Glomerular visceral epithelial cell (primary cell): Measurements from ENCODE around the gene MPND.

Experiments used
- DNase-seq: peaks from one replicate; pipeline ENCODE4 v3.0.0-alpha.2; 2016; ENCODE audit errors: extremely low spot score

Gene MPND

DNA sequence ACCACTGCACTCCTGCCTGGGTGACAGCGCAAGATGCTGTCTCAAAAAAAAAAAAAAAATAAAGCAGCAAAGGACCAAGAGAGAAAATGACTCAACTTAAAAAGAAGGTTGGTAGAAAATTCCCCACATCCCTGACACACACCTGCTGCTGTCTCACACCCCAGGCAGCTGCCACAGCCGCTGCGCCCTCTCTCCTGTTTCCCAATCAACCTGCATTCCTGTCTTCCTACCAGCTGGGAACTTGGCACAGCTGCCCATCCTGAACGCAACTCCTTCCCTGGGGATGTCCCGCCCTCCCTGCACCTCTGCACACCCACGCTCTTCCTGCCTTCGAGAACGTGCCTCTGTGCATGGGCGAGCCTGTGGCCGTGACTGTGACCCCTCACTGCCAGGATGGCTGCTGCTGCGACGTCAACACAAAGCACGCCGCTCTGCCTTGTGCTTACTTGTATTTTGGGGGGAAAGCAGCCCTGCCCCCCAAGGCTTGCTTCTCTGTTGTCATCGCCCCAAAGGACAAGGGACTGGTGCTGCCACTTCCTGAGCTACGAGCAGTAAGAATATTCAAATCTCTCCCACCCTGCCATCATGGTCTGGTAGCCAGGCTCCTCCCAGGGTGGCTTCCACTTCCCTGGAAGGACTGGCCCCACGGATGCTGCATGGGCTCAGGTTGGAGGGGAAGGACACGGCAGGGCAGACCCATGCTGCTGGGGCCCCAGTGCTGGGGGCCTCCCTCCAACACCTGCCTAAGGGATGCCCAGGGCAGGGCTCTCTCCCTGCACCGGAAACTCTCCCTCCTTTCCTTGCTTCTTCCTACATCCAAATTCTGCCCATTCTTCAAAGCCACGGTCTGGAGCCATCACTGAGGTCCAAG lies 36.3 kb downstream of the MPND start:
- peak; percentile 96 for DNase-seq

DNA sequence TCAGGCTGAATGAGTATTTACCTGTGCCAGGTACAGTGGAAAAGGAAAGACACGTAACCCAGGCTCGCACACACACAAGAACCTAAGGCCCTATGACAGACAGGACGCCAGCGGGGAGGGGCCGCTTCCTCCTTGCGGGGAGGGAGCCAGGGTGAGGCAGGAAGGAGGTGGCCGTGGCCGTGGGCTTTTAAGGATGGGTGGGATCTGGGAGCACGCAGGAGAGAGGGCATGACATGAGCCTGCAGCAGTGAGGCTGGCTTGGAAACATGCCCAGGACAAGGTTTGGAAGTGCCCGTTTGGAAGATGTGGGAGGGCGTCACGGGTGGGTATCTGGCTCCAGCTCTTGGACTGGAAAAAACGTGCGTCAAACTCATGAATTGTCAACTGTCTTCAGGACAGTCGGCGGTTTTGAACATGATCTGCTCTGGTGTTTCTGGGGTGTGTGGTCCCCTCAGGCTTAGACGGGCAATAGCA lies 36.9 kb downstream of the MPND start:
- no peak for DNase-seq

DNA sequence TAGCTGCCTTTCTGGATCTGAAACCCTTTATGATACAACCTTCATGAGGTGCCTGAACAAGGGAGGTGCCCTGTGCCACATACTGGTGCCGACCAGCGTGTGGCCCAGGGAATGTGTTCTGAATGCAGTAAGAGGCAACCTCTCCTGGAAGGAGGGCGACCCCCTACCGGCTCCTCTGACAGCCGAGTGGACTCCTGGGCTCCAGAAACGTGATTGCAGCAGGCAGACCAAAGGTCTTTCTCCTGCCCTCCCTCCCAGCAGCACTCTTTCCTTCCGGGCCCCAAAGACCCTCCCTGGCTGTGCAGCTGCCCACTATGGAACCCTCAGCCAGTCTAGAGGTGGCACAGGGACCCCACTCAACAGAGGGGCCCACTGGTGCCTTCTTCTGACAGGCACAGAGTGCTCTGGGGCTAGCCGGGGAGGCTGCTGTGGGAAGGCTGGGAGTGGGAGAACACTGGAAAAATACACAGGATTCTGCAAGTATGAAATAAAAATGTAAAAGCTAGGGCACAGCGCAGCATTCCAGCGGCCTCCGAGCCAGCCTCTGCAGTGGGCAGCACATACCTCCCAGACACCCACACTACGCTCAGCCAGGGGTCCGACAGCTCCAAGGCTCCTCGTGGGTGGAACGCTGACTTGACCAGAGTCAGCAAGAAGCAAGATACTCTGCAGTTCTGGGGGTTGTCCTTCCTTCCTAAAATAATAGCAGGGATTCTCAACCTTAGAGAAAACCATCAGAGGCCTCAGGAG lies 42.1 kb downstream of the MPND start:
- no peak for DNase-seq

DNA sequence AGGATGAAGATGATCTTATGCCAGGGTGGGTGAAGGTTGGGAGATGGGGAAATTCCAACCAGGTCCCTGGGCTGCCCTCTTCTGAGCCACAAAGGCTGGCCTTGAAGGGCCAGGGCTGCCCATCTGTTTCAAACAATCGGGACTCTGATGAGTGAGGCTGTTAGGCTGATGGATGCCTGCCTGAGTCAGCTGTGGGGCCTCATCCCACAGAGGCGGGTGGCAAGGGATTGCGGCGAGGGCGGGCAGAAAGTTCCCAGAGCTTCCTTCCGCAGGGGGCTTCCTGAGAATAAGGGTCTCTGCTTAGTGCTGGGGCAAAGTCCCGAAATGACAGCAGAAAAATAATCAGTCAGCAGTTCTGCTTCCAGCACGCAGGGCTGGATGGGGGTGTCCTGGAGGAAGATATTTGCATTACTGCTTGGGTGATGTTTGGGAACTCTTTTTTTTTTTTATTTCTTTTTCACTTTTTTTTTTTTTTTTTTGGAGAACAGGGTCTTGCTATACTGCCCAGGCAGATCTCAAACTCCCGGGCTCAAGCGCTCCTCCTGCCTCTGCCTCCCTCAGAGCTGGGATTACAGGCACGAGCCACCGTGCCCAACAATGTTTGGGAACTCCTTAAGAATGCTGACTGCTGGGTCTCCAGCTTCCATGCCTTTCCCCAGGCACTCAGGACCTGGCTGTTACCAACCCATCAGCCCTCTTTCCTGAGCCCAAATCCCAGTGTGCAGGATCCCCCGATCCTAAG lies 42.9 kb downstream of the MPND start:
- DNase-seq = peak; percentile 45

DNA sequence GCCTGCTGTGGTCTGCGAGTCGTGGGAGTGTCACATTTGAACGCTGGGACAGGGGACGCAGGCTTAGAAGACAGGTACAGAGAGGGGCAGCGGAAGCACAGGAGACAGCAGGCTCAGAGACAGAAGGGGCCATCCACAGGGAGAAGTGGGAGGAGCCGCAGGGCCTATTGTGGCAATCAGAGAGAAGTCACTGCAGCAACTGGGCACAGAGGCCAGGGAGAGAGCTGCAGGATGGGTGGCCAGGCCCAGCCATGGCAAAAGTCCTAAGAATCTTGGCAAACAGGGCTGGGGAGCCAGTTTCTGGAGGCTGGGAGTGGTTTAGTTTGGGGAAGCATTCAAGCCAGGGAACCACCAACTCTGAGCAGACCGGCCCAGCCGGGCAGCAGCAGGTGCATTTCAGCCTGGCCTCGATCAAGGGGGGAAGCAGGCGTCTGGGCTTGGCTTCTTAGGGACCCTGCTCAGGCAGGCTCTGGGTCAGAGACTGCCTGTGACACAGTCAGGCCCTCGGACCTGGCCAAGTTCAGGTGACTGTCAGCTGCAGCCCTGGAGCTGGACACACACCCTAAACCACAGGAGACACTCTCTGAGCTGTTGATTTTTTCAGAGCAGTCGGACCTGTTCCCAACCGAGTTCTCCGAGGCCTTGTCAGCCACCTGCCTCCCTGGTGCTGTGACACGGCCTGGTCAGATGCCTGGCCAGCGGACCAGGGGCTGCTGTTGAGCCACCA lies 45.1 kb downstream of the MPND start:
- no peak for DNase-seq

DNA sequence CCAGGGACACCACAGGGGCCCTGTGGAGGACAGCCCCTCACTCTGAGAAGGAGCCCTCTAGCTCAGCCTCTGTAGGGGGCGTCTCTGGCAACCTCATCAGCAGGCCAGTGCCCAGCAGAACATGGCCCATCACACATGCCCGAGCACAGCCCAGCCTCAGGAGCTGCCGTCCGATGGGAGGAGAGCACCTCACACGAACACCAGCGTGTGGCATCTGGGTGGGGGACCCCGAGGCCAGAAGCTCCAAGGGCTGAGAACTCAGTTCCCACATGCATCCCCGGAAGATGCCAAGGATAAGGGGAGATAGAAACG lies 45.7 kb downstream of the MPND start:
- DNase-seq = no peak

DNA sequence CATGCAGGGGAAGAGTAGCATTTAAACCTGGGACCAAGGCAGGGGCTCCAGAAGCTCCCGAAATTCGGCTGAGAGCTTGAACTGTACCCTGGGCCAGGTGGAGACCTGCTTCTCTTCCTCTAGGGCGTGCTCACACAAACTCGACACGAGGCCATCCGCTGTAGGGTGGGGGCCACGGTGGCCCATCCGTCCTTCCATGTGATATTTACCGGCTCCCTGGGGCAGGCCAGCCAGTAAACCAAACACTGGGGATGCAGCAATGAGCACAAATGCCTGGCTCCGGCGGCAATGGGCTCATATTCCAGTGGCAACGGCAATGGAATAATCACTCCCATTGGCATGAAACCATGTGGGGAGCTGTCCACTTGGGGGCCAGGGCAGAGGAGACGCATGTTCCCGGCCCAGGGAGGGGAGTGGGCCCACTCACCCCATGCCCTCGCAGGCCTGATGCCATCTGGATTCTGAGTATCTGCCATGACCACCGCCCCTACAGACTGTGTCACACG lies 46.2 kb downstream of the MPND start:
- no peak for DNase-seq

DNA sequence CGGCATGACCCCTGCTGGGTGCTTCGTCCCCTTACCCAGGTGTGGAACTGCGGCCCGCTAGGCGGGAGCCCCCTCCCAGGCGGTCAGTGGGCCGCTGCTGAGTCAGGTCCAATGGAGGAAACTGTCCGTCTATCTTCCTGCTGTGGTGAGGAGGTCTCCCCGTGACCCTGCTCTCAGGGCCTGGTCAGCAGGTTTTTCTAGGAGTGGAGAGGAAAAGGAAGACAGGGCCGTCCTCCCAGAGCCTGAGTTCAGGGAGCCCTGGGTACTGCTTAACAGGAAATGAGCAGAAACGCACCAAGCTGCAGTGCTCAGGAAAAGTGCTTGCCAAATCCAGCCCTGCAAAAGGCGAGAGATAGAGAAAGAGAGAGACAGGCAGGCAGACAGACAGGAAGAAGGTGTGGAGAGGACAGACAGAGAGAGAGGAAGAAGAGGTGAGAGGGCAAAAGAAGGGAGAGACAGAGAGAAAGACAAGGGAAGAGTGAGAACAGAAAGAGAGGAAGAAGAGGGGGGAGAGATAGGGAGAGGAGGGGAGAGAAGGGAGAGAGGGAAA lies 46.7 kb downstream of the MPND start:
- no peak for DNase-seq

DNA sequence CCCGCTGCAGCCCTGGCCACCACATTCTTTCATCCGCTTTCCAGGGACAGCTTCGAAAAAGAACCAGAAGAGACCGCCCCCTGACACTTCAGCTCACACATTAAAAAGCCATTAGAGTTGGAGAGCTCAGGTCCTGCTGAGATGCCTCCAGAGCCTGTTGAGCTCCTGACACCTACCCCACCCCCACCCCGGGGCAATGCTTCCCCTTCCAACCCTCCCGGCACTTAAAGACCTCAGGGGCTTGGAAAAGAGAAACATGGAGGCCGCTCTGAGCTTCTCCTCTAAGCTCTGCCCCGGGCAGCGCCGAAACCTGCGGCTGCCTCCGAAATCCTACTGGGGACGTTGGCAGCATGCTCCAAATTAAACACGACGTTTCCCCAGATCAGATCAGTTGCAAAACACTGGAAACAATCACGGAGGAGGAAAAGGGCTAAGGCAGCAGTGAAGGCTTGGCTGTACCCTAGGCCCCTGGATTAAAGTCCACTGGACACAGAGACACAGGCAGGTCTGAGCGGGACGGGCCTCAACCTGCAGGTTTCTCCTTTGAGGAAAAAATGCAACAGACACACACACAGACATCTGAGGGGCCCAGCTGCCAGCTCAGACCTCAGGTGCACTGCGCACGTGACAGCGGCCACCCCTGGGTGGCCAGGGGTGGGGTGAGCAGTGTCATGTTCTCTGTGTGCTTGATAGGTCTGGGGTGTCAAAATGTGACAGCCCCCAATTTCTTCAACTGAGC lies 47.4 kb downstream of the MPND start:
- DNase-seq = no peak

DNA sequence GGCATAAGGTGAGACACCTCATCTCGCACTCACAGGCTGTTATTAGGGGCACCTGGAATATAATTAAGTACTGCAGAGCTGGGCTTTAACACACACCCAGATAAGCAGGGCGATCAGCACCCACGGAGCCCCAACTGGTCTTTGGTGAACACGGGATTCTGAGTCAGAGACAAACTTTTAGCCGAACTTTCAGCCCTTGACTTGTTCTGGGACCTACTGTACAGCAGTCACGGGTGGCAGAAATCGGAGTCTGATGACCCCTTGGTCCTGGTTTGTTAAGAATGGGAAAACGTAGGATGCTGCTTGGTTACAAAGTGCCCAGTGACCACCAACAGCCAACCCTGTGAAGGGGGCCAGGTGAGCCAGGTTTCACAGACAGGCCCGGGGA lies 47.9 kb downstream of the MPND start:
- no peak for DNase-seq

DNA sequence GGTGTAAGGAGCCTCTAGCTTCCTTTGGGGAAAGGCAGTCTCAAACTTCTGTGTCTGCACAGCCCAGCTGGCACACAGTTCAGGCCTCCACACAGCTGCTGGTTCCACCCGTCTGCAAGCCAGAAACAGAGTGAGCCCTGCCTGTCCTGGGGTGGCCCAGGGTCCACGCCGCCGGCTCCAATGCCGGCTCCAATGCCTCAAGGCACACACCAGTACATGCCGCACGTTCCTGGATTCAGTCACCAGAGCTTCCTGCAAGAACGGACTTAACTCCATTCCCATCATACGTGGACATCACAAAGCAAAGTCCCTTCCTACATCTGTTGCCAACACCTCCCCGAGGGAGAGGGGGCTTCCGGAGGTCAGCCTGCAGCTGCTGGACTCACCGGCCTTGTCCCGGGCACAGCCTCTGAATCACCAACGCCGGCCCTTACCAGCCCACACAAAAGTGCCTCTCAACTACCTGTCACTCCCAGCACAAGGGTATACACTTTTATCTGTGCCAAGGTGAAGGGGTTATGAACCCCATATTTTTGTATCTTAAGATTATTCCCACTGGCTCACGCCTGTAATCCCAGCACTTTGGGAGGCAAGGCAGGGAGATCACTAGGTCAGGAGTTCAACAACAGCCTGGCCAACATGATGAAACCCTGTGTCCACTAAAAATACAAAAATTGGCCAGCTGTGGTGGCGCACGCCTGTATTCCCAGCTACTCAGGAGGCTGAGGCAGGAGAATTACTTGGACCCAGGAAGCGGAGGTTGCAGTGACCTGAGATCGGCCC lies 48.5 kb downstream of the MPND start:
- DNase-seq = peak; percentile 59

DNA sequence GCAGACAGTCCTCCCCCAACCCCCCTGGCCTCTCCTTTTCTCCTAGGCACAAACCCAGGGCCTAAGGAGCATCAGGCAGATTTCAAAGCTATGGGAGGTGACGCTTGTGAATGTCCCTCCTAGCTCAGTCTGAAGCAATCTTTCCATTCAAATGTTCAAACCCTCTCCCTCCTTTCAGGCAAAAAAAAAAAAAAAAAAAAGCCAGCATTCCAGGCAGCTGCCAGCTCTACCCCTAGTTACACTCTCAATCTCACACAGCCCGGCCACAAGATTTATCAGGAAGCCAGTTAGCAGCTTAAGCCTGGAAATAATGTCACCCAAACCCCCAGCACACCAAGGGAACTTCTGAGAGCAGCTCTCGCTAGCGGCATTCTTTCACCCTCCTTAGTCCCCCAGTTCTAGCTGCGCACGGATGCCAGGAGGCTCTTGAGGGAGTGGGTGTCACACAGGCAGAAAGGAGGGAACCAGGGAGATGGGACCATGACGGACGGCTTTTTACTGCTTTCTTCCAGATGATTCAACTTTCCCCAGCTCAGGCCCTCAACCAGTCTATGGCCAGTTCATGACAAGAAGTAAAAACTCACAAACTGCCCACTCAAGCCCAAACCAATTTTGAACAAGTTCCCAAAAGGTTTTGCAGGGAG lies 50.7 kb downstream of the MPND start:
- no peak for DNase-seq

DNA sequence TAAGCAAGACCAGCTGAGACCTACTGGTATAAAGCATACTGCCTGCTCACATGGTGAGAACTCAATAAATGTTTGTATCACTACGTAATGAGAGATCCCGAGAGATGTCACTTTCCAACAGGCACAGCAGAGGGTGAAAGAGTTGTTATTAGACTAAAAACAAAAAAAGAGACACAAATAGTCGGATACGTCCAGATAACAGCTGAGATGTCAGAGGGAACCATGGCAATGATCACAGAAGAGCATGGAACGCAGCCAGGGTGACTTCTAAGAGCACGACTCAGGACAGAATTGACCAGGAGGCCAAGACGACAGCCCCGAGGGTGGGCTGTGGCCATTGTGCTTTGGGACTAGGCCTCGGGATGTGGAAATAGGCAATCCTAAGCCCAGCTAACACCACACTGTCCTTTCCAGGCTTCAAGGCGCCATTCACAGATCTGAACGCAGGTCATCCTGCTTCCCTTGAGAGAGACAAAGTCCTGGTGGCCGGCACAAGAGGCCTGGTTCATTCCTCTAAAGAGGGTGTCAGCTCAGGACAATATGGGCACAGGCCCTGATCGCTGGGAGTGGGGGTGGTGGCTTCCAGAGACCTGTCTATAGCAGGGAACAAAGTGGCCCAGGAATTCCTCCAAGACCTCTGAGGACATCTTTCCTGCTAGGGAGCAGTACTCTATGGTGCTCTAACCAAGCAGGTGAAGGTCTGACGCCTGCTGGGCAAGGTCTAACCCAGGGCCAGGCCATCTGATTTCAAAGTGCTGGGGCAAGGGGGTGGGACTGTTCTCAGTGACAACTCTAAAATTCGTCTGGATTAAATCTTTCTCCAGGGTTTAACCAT lies 53.8 kb downstream of the MPND start:
- DNase-seq = no peak

DNA sequence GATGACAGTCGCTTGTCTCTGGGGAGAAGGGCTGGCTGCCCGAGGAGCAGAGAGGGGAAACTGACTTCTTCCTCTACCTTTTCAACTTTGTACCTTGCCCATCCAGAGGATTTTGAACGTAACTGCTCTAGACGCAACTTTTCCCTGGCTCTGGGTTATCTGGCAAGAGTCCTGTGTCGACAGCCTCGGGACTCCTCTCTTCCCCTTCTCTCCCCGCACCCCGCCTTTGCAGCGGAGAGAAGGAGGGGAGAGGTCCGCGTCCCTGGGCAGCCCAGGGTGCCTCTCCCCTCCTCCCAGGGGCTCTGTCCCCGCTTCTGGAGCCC lies 56.4 kb downstream of the MPND start:
- no peak for DNase-seq

DNA sequence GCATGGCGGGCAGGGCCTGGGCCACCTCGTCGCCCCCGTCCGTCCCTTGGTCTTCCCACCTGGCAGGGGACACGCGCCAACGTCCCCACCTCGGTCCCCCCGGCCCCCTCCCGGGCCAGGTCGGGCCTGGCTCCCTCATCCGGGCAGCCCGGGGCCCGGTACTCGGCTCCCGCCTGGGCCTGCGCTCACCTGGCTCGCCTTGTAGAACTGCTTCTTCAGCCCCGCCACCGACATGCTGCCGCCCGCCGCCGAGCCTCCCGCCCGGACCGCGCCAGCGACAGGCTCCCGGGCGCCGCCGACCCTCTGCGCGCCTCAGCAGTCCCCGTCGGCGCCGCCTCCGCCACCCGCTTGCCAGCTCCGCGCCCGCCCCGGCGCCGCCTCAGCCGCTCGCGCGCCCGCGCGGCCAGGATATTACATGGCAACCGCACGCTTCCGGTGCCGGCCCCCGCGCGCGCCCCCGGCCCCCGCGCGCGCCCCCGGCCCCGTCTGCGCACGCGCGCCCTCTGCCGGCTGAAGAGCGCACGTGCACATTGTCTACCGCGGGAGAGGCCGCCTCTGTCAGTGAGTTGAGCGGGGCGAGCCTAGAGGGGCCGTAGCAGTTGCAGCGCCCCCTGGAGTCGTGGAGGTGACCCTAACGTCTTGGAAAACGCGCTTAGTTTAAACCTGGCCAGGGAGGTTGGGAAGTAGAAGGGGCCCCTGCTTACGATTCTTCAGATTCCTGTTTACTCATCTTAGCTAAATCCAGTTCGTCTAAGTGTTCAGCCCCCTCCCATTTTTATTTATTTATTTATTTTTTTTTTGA lies 57.0 kb downstream of the MPND start, which contains the start of gene SH3GL1:
Gene SH3GL1 (minus strand): TSS at position 413 of the 802 bp plus-strand sequence. CDS start 179 bp downstream, at position 234.
- DNase-seq = peak; percentile 93

DNA sequence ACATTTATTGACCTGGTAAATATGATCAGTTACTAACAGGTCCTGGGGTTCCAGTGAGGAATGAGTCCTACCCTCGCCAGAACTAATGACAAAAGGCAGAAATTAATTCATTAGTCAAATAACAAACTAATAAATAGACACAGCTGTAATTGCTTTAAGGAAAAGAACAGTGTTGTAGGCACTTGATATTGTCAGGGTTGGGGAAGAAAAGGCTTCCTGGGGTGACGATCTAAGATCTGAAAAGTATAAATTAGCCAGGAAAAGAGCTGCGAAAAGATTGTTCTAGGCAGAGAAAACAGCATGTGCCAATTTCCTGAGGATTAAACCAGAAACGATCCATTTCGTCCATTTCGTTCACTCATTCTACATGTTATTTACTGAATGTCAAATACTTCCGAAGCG lies 58.4 kb downstream of the MPND start:
- DNase-seq = no peak

DNA sequence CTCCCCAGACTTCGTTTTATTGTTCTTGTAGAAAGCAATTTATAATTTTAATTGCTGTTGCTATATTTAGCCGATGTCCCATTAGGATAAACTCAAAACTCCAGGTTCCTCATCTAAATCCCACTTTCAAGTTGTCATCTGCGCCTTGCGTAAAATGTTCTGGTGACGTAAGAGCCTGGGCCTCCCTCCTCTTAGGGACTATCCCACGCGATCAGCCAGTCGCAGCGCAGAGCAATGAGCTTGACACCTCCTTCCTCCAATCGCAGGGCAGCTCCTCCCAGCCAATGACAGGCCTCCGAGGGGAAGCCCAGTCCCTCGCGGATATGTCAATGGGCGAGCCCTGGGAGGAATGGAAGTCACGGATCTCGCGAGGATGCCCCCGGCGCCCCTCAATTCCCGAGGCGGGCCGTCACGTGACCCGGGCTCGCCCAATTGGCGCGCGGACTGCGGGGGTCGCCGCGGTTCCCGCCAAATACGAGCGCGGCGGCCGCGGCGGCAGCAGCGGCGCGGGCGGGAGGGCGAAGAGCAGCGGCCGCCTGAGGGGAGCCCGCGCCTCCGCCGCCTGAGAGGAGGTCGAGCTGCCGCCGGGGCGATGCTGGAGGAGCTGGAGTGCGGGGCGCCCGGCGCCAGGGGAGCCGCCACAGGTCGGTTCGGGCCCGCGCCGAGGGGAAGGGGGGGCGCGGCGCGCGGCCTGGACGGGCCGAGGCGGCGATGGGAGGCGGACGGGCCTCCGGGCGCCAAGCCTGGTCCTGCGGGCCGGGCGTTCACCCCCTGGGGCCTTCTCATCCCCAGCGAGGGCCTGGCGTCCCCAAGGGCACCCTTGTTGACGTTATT lies 59.0 kb downstream of the MPND start, which contains the start of gene CHAF1A:
Gene CHAF1A (plus strand): TSS at position 470 of the 834 bp plus-strand sequence. CDS start 123 bp downstream, at position 593.
- peak; percentile 100 for DNase-seq
